ENCODE results near the gene CDYL2. TPM values are rescaled to one million over a fixed set of nuclear protein-coding genes. Genes with fewer than 3 reads are reported as not detected.

Gene CDYL2
- total RNA-seq, 4 donors from 2014 or later: 7.4 to 18.6 (median 9.4) TPM

DNA sequence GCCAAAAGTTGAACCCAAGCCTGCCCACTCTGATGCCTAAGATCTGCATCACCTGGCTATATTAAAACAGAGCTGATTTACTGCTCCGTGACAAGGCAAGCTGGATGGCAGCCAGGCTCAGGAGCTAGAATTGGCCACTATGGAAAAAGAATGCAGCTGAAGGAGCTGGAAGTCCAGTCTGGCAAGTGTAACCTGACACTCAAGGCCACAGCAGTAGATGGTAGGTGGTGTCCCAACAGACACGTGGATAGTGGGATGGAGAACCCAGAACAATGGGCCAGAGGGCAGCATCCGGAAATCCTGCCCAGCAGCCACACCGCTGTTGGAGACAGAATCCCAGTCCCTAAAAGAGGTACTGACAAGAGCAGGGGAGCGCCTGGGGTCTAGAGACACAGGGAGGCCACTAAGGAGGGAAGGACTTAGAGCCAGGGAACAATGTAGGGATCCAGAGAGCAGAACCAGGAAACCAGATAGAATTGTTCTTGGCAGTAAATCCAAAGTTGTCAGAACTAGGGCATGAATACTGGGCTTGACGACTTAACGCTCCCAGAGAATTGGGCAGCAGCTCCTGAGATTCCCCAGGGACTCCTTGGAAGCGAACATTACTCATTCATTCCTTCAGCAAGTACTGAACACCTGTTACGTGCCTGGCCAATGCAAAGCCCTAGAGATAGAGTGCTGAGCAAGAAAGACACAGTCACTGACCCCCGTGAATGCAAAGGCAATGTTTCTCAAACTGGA is 85.7 kb downstream of the CDYL2 start:
- Histone ChIP-seq H3K9me3 (peaks cover 0 to 5% (median 0%) of the 10 kb centered on the region in 4 donors), H3K27me3 (no peaks in the 10 kb centered on the region), H3K27ac (no peak overlapping the region), H3K4me1 (peaks cover 0 to 16% (median 0%) of the 10 kb centered on the region in 4 donors), H3K36me3 (no peaks in the 10 kb centered on the region), H3K4me3 (no peak overlapping the region)
- no peak for DNase-seq
- no peak for TF ChIP-seq CTCF (IDR thresholded peaks at IDR 0.05)
- TF ChIP-seq POLR2A (IDR thresholded peaks at IDR 0.05): no peak

DNA sequence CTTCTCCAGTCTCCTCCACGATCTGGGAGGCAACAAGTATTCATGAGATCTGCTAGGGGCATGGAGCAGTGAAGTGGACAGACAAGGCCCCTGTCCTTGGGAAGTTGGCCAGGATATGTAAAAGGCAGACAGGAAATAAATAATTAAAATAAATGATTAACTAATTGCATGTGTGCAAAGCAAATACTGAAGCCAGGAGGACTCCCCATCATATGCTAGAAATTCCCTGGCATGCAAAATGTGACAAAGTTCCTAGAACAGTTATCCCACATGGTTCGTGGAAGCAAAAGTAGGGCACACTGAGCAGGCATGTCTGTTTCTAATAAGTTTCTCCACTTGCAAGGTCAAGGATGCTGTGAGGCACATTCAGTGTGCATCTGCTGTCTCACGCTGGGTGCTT is 86.8 kb downstream of the CDYL2 start:
- H3K4me1 ChIP-seq: peaks cover 0 to 16% (median 0%) of the 10 kb centered on the region in 4 donors
- TF ChIP-seq CTCF (IDR thresholded peaks at IDR 0.05) (no peak), POLR2A (IDR thresholded peaks at IDR 0.05) (no peak)
- H3K9me3 ChIP-seq: peaks cover 0 to 3% (median 0%) of the 10 kb centered on the region in 4 donors
- no peak overlapping the region for H3K4me3 ChIP-seq
- no peak for DNase-seq
- no peaks in the 10 kb centered on the region for H3K27me3 ChIP-seq
- no peaks in the 10 kb centered on the region for H3K36me3 ChIP-seq
- H3K27ac ChIP-seq: no peak overlapping the region

GRCh38 chr16:80716564-80717139 is 87.7 kb downstream of the CDYL2 start:
- TF ChIP-seq CTCF (IDR thresholded peaks at IDR 0.05) (no peak), POLR2A (IDR thresholded peaks at IDR 0.05) (no peak)
- Histone ChIP-seq H3K4me3 (no peak overlapping the region), H3K4me1 (peaks cover 0 to 16% (median 0%) of the 10 kb centered on the region in 4 donors), H3K27me3 (no peaks in the 10 kb centered on the region), H3K36me3 (no peaks in the 10 kb centered on the region), H3K27ac (no peak overlapping the region), H3K9me3 (no peaks in the 10 kb centered on the region)
- DNase-seq: no peak

DNA sequence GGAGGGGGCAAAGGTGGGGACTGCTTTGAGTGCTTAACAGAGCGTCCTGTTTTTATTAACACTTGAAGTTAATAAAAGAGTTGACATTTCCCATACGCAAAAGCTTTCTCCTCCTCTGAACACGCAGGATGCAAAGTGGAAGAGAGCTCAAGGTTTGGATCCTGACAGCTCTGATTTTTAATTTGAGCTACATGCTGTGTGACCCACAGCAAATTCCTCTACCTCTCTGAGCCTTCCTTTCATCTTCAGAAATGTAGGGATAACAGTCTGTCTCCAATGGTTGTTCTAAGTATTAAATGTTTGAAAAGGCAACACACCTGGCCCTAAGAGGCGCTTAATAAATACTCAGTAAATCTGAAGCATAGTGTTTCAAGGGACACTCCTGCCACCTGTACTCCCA is 93.0 kb downstream of the CDYL2 start:
- TF ChIP-seq CTCF (IDR thresholded peaks at IDR 0.05): no peak
- TF ChIP-seq POLR2A (IDR thresholded peaks at IDR 0.05): no peak
- DNase-seq: no peak

DNA sequence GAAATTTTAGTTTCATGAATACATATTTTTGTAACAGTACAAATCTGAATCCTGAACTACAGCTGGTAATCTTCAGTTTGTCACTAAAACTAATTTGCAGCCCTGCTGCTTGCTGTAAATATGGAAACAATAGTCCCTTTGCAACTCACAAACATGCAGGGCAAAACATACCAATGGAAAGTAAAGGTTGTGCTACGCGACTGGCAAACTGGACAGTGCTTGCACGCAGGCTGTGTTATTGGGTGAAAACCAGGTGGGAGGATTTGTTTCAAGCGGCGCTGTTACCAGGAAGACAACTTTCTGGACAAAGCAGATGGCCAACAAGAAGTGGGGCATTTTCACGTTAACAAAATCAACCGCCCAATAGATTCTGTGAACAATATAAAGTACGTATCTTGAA is 93.5 kb downstream of the CDYL2 start:
- DNase-seq: no peak
- TF ChIP-seq POLR2A (IDR thresholded peaks at IDR 0.05): no peak
- no peak for TF ChIP-seq CTCF (IDR thresholded peaks at IDR 0.05)

More for the DNA sequence above, 93.0 kb downstream of the CDYL2 start:
- no peaks in the 10 kb centered on the region for H3K4me1 ChIP-seq
- H3K9me3 ChIP-seq: no peaks in the 10 kb centered on the region
- H3K27ac ChIP-seq: no peak overlapping the region
- no peak overlapping the region for H3K4me3 ChIP-seq
- H3K36me3 ChIP-seq: no peaks in the 10 kb centered on the region
- no peaks in the 10 kb centered on the region for H3K27me3 ChIP-seq

More for the DNA sequence above, 93.5 kb downstream of the CDYL2 start:
- Histone ChIP-seq H3K4me1 (no peaks in the 10 kb centered on the region), H3K4me3 (no peak overlapping the region), H3K27me3 (no peaks in the 10 kb centered on the region), H3K9me3 (no peaks in the 10 kb centered on the region), H3K36me3 (no peaks in the 10 kb centered on the region), H3K27ac (no peak overlapping the region)

All from Peyer's patch (tissue), 4 donors.